Colonic mucosa (tissue), 4 donors: ENCODE results near the gene KERA. TPM values are rescaled to one million over a fixed set of nuclear protein-coding genes. Genes with fewer than 3 reads are reported as not detected.
"Not testable (repeated sequence)": the region's sequence is repeated elsewhere in the genome, so short reads cannot be mapped to it uniquely, and the experiment has no call there.

ENCODE experiments used
- DNase-seq: peaks from one replicate; pipeline ENCODE4 v3.0.0-alpha.2; 2020
- H3K27ac ChIP-seq: fragments of 200-600 bp; one replicate; pipeline ENCODE4 v1.8.0; 2021
- H3K27me3 ChIP-seq: fragments of 200-600 bp; one replicate; pipeline ENCODE4 v1.8.0; 2021
- H3K36me3 ChIP-seq: fragments of 200-600 bp; one replicate; pipeline ENCODE4 v1.8.0; 2021
- H3K4me1 ChIP-seq: fragments of 200-600 bp; one replicate; pipeline ENCODE4 v1.8.0; 2021; ENCODE audit warnings: mild to moderate bottlenecking
- H3K4me3 ChIP-seq: fragments of 200-600 bp; one replicate; pipeline ENCODE4 v1.8.0; 2021
- H3K9ac ChIP-seq, 2 donors: one replicate each; pipeline ENCODE4 v1.7.0; 2013; ENCODE audit warnings: control low read depth in 2 of 2, low read depth in 2 of 2, low read length in 2 of 2
- H3K9me3 ChIP-seq: fragments of 200-600 bp; one replicate; pipeline ENCODE4 v1.8.0; 2021
- intact Hi-C: fragments of 100-400 bp; cut with DNase I; formaldehyde crosslinking; loops from one replicate; pipeline ENCODE4 v1.14.1; 2022
- total RNA-seq, 2 donors: library from RNA; stranded (reverse); fragmentation: NEBNext Ultra II Directional in 1 of 2; extraction: Animal tissue kit (Norgen Biotek cat#: 25700) in 1 of 2; gene quantifications; one replicate each; pipeline ENCODE4 v1.2.1, GENCODE V29; 2021
- TF ChIP-seq, protein P1 (sequence below): fragments of 200-600 bp; IDR thresholded peaks from one replicate; pipeline ENCODE4 v1.8.0; 2022; ENCODE audit warnings: antibody characterized with exemption, mild to moderate bottlenecking
- donor health status: healthy.
- donor health status: DM: no; HTN: no; CAD: no.
- donor health status: DM: no; HTN: no; CAD: no.

Gene KERA
- total RNA-seq, 2 donors from 2014 or later, result not detected

DNA sequence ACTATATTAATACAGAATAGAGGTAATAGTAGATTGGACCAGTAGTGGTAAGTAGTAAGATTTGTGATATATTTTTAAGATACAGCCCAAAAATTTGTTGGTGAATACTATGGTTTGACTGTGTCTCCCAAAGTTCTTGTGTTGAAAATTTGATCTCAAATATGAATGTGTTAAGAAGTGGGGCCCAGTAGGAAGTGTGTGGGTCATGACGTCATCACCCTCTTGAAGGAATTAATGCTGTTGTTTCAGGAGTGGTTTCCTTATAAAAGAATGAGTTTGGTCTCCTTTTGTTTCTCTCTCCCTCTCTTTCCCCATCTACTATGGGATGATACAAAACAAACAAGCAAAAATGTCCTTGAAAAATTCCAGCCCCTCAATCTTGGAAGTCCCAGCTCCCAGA is 37.1 kb upstream of the KERA start:
- Histone ChIP-seq H3K36me3 (no peaks in the 10 kb centered on the region), H3K27me3 (no peaks in the 10 kb centered on the region), H3K27ac (no peak overlapping the region), H3K4me3 (no peak overlapping the region), H3K4me1 (no peaks in the 10 kb centered on the region), H3K9ac (no peak overlapping the region), H3K9me3 (no peaks in the 10 kb centered on the region)
- TF ChIP-seq, protein P1, sequence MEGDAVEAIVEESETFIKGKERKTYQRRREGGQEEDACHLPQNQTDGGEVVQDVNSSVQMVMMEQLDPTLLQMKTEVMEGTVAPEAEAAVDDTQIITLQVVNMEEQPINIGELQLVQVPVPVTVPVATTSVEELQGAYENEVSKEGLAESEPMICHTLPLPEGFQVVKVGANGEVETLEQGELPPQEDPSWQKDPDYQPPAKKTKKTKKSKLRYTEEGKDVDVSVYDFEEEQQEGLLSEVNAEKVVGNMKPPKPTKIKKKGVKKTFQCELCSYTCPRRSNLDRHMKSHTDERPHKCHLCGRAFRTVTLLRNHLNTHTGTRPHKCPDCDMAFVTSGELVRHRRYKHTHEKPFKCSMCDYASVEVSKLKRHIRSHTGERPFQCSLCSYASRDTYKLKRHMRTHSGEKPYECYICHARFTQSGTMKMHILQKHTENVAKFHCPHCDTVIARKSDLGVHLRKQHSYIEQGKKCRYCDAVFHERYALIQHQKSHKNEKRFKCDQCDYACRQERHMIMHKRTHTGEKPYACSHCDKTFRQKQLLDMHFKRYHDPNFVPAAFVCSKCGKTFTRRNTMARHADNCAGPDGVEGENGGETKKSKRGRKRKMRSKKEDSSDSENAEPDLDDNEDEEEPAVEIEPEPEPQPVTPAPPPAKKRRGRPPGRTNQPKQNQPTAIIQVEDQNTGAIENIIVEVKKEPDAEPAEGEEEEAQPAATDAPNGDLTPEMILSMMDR, result no peak
- intact Hi-C loops, result no loop called here
- no peak for DNase-seq

DNA sequence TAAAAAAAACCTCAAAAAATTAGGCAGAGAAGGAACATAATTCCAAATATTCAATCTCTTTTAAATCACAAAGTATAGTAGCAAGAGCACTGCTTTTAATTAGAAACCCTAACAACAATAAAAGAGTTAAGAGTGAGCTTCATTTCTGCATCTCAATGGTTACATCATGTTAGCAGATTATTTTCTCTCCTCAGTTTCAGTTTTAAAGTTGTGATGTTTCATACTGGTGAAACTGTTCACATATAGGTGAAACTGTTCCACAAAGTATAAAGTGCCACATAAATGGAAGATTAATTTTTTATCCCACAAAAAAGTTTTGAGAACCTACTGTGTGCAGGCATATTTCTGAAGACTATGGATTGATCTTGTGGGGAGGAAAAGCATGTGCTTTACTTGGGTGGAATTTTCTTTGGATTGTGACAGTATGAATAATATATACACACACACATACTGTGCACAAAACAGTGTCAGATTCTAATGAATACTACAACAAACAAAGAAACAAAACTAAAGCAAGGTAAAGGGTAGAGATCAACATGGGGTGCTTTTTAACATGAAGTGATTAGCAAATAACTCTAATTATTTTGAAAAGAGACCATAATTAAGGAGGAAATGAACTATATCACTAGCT is 36.3 kb upstream of the KERA start:
- TF ChIP-seq, protein P1, result no peak
- H3K4me1 ChIP-seq, result no peaks in the 10 kb centered on the region
- H3K9ac ChIP-seq, result no peak overlapping the region
- H3K9me3 ChIP-seq, result no peaks in the 10 kb centered on the region
- no peaks in the 10 kb centered on the region for H3K27me3 ChIP-seq
- no peak for DNase-seq
- intact Hi-C loops, result no loop called here
- H3K27ac ChIP-seq, result no peak overlapping the region
- H3K4me3 ChIP-seq, result no peak overlapping the region
- H3K36me3 ChIP-seq, result no peaks in the 10 kb centered on the region

DNA sequence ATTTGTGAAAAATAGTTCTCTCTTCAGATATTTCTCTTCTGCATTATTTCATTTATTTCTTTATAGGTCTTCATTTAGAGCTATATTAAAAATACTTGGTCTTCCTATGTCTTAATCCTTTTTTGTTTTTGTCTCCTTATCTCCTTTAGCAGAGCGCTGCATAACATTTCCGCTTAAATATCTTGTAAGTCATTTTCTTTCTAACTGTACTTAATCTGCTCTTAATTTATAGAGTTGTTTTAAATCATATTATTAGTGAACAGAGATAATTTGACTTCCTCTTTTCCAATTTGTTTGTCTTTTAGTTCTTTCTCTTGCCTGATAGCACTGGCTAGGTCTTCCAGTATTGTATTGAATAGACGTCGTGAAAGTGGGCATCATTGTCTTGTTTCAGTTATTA is 35.5 kb upstream of the KERA start:
- DNase-seq, result no peak
- no peaks in the 10 kb centered on the region for H3K27me3 ChIP-seq
- H3K36me3 ChIP-seq, result no peaks in the 10 kb centered on the region
- intact Hi-C loops, result no loop called here
- TF ChIP-seq, protein P1, result no peak
- H3K9me3 ChIP-seq, result no peaks in the 10 kb centered on the region
- H3K9ac ChIP-seq, result no peak overlapping the region
- H3K27ac ChIP-seq, result no peak overlapping the region
- H3K4me1 ChIP-seq, result no peaks in the 10 kb centered on the region
- no peak overlapping the region for H3K4me3 ChIP-seq

DNA sequence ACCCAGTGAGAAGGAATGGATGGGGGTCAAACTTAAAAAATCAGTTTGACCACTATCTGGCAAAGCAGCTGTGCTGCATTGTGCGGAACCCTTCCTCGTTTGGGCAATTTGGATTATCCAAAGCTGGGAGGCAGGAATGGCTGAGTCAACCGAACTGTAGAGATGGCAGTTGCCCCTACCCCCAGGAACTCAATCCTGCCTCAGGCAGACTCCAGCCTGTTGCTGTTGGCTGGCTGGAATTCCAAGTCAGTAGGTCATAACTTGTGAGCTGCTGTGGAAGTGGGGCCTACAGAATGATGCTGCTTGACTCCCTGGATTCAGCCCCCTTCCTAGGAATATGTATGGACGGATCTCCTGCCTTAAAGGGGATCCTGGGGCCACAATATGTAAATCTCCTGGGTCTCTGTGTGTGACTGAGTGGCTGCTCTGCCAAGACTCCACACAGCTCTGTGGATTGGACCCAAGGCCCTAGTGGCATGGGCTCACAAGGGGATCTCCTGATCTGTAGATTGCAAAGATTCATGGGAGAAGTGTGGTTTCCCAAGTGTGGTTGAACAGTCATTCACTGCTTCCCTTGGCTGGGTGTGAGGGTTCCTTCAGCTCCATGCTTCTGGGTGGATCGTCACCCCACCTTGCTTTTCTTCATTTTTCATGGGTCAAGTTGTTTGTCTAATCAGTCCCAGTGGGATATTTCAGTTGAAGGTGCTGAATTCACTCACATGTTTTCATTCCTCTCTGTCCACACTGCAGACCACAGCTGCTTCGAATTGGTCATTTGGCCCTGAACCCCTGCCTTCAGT is 34.3 kb upstream of the KERA start:
- intact Hi-C loops, result no loop called here

DNA sequence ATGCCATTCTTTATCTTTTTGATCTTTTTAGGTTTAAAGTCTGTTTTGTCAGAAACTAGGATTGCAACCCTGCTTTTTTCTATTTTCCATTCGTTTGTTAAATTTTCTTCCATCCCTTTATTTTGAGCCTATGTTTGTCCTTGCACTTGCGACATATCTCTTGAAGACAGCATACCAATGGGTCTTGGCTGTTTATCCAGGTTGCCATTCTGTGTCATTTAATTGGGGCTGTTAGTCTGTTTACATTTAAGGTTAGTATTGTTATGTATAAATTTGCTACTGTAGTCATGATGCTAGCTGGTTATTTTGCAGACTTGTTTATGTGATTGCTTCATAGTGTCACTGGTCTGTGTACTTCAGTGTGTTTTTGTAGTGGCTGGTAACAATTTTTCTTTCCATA is 32.1 kb upstream of the KERA start:
- H3K4me1 ChIP-seq, intact Hi-C loops, H3K9ac ChIP-seq, H3K36me3 ChIP-seq, H3K27ac ChIP-seq, H3K4me3 ChIP-seq, DNase-seq, H3K27me3 ChIP-seq, H3K9me3 ChIP-seq: not testable (repeated sequence)

More for the DNA sequence above, 34.3 kb upstream of the KERA start:
- H3K36me3 ChIP-seq, result no peaks in the 10 kb centered on the region
- H3K27ac ChIP-seq, result no peak overlapping the region
- TF ChIP-seq, protein P1, result no peak
- H3K4me1 ChIP-seq, result no peaks in the 10 kb centered on the region
- H3K4me3 ChIP-seq, result no peak overlapping the region
- H3K9me3 ChIP-seq, result no peaks in the 10 kb centered on the region
- no peaks in the 10 kb centered on the region for H3K27me3 ChIP-seq
- H3K9ac ChIP-seq, result no peak overlapping the region
- no peak for DNase-seq

DNA sequence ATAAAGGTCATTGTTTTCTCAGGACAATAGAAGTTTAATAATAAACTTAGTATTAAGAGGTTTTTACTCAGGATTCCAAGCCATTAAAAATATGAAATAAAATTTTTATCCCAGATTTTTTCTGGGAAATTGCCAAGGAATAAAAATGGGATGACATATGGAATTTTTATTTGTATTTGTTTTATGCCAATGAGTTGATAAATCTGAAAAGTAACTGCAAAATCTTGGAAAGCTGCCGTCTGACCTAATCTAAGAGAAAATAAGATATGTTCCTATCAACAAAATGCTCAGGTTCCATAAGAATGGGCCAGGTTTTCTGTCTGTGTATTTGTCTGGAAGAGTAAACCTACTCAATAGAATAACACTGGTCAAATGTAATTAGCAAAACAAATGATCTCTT is 22.2 kb upstream of the KERA start:
- intact Hi-C loops, result no loop called here
- Histone ChIP-seq H3K9me3 (no peaks in the 10 kb centered on the region), H3K4me3 (no peak overlapping the region), H3K9ac (no peak overlapping the region), H3K36me3 (no peaks in the 10 kb centered on the region), H3K4me1 (no peaks in the 10 kb centered on the region), H3K27ac (no peak overlapping the region), H3K27me3 (no peaks in the 10 kb centered on the region)
- TF ChIP-seq, protein P1, result no peak
- DNase-seq, result no peak
